ENCODE data around the gene SLC16A6. TPM values are rescaled to one million over a fixed set of nuclear protein-coding genes. Genes with fewer than 3 reads are reported as not detected.
"Not testable (repeated sequence)": the region's sequence is repeated elsewhere in the genome, so short reads cannot be mapped to it uniquely, and the experiment has no call there.

The SLC16A6 gene
- polyA plus RNA-seq, 1 of the 3 experiments (the other 2 are of a cell fraction): not detected

DNA sequence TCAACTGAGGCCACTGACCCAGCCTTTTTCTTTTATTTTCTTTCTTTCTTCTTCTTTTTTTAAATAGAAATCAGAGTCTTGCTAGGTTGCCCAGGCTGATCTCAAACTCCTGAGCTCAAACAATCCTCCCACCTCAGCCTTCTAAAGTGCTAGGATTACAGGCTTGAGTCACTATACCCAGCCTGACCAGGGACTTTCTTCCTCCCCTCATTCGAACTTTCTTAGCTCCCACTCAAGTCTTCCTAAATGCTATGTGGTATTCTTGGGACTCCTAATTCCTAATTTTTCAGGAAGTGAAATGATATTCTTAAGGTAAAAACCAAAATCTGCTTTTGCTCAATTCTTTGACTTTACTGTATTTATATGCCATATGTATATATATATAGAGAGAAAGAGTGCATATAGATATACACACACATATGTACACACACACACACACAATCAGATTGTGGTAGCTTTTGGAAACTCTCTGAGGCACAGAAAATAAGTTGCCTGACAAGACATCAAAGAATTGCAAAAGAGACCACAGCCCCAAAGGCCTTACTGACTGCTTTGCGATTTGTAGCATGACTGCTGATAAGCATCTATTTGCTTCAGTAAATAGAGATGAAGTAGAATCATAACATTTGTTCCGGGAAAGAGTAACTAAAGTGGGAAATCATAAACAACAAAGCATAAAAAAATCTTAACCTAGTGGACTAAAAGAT lies 52.6 kb downstream of the SLC16A6 start (continued):
- TF ChIP-seq, protein P1, sequence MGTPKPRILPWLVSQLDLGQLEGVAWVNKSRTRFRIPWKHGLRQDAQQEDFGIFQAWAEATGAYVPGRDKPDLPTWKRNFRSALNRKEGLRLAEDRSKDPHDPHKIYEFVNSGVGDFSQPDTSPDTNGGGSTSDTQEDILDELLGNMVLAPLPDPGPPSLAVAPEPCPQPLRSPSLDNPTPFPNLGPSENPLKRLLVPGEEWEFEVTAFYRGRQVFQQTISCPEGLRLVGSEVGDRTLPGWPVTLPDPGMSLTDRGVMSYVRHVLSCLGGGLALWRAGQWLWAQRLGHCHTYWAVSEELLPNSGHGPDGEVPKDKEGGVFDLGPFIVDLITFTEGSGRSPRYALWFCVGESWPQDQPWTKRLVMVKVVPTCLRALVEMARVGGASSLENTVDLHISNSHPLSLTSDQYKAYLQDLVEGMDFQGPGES (IDR thresholded peaks at IDR 0.05; ENCODE audit: low read depth, low read length): no peak
- no peak for TF ChIP-seq POLR2AphosphoS5 (IDR thresholded peaks at IDR 0.05; ENCODE audit: low read depth, low read length)
- no peak for TF ChIP-seq GATA2 (CRISPR knock-in tag; IDR thresholded peaks at IDR 0.05)
- TF ChIP-seq, protein P2, sequence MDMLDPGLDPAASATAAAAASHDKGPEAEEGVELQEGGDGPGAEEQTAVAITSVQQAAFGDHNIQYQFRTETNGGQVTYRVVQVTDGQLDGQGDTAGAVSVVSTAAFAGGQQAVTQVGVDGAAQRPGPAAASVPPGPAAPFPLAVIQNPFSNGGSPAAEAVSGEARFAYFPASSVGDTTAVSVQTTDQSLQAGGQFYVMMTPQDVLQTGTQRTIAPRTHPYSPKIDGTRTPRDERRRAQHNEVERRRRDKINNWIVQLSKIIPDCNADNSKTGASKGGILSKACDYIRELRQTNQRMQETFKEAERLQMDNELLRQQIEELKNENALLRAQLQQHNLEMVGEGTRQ (IDR thresholded peaks at IDR 0.05; ENCODE audit: borderline replicate concordance, low read depth, low read length): no peak
- TF ChIP-seq RXRA (IDR thresholded peaks at IDR 0.05; ENCODE audit: borderline replicate concordance, low read depth): no peak
- no peak for TF ChIP-seq NFIC (IDR thresholded peaks at IDR 0.05; ENCODE audit: borderline replicate concordance)
- no peak for TF ChIP-seq EZH2phosphoT487 (IDR thresholded peaks at IDR 0.05; ENCODE audit: borderline replicate concordance, low read depth)
- no peak for TF ChIP-seq EP300 (IDR thresholded peaks at IDR 0.05; ENCODE audit: borderline replicate concordance in 1 of 2, low read depth in 1 of 2, low read length in 1 of 2)

DNA sequence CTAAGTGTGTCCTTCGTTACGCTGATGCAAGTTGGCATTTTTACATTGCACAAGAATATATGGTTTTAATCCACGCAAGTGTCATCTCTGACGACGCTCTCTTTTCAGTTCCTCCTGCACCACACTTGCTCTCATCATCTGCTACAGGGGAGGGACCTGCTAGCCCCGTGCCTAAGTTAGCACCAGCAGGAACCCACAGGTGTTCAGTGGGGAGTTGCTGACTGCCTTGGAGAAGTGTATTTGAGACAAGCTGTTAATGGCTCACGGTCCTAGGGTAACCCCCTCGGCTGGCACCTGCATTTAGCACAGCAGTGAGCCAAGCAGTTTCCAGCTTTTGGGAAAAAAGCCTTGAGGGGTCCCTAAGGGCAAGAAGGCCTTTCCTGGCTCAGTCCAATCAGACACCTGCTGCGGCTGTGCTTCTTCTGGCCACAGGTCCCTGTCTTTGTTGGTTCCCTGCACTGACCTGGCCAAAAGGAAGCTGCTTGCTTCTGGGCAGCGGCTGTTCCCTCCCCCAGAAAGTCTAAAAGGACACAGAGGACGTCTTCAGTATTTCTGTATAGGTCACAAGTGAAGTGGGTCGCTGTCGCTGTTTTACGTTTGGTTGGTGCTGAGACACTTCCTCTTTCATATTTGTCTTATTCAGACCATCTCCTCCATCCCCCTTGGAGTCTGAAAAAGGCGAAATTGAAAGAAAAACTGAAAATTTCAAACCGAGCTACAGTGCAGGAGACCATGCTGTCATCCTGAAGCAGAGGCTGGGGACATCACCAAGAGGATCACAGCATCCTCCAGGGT lies 53.4 kb downstream of the SLC16A6 start:
- H3K4me2 ChIP-seq; H3K9ac ChIP-seq; H3K36me3 ChIP-seq (replicated peaks in 1 of 2; ENCODE audit: control insufficient read depth in 1 of 2, insufficient read depth in 2 of 2, low read length in 1 of 2); H3K9me3 ChIP-seq; H3K27me3 ChIP-seq (ENCODE audit: insufficient read depth); POLR2A ChIA-PET; H3K79me2 ChIP-seq (ENCODE audit: insufficient read depth); H3K4me1 ChIP-seq (ENCODE audit: control insufficient read depth in 1 of 2, insufficient read depth in 2 of 2, low read depth in 1 of 2, low read length in 1 of 2); H3K27ac ChIP-seq (ENCODE audit: low read depth in 2 of 2, low read length in 1 of 2); H4K20me1 ChIP-seq (ENCODE audit: insufficient read depth); H3F3A ChIP-seq (replicated peaks; ENCODE audit: insufficient read depth); DNase-seq; H2AFZ ChIP-seq (ENCODE audit: low read depth); H3K9me2 ChIP-seq; H3K4me3 ChIP-seq (ENCODE audit: low read depth in 2 of 2, low read length in 1 of 2): not testable (repeated sequence)
- CTCF ChIA-PET: interaction anchor here (0.6 to 2.1 kb wide), 3 partner anchors 32 to 1820 kb away, joined by 3 to 8 read pairs (median 3); no protein-coding TSS in a partner anchor
- WGBS (ENCODE audit: low lambda C conversion rate): 77% methylated on average over 16 of the region's 16 CpGs

DNA sequence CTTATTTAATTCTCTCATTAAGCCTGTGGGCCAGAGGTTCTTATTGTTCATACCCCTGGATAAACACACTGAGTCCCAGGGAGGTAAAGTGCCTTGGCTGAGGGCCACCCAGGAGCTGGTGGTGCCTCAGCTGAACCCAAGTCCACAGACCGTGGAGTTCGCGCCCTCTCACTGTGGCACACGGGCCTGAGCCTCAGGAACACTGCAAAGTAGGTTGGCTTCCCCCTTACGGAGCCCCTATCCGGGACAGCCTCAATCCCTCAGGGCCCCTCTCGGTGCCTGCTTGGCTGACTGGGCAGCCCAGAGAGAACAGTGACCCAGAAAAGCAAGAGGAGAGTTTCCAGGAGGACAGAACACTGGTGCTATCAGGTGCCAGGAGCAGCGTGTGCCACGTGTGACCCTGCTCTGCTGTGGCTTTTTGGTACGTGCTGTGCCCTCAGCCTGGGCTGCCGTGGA lies 55.6 kb downstream of the SLC16A6 start:
- H3F3A ChIP-seq (replicated peaks; ENCODE audit: insufficient read depth); H3K9me3 ChIP-seq; DNase-seq; H3K27me3 ChIP-seq (ENCODE audit: insufficient read depth); H3K9me2 ChIP-seq; POLR2A ChIA-PET; H3K9ac ChIP-seq; H4K20me1 ChIP-seq (ENCODE audit: insufficient read depth); H3K4me3 ChIP-seq (ENCODE audit: low read depth in 2 of 2, low read length in 1 of 2); H3K4me1 ChIP-seq (ENCODE audit: control insufficient read depth in 1 of 2, insufficient read depth in 2 of 2, low read depth in 1 of 2, low read length in 1 of 2); H2AFZ ChIP-seq (ENCODE audit: low read depth); H3K36me3 ChIP-seq (replicated peaks in 1 of 2; ENCODE audit: control insufficient read depth in 1 of 2, insufficient read depth in 2 of 2, low read length in 1 of 2); H3K79me2 ChIP-seq (ENCODE audit: insufficient read depth): not testable (repeated sequence)
- Histone ChIP-seq H3K4me2 (0 out of 2 replicates have a peak overlapping the region, but pooled peaks have one; percentile 6), H3K27ac (ENCODE audit: low read depth in 2 of 2, low read length in 1 of 2) (peak overlapping the region in 1 of 2 experiments; percentile 30; a peak in 1 of 4 replicates)
- 85% methylated on average over 8 of the region's 11 CpGs for WGBS (ENCODE audit: low lambda C conversion rate)
- CTCF ChIA-PET: interaction anchor here (2.1 kb wide), 1 partner anchor 31 kb away, joined by 6 read pairs; no protein-coding TSS in a partner anchor
